Measurements from ENCODE around the gene SYDE2. TPM values are rescaled to one million over a fixed set of nuclear protein-coding genes. Genes with fewer than 3 reads are reported as not detected.
"Not testable (repeated sequence)": the region's sequence is repeated elsewhere in the genome, so short reads cannot be mapped to it uniquely, and the experiment has no call there.

Gene SYDE2, protein sequence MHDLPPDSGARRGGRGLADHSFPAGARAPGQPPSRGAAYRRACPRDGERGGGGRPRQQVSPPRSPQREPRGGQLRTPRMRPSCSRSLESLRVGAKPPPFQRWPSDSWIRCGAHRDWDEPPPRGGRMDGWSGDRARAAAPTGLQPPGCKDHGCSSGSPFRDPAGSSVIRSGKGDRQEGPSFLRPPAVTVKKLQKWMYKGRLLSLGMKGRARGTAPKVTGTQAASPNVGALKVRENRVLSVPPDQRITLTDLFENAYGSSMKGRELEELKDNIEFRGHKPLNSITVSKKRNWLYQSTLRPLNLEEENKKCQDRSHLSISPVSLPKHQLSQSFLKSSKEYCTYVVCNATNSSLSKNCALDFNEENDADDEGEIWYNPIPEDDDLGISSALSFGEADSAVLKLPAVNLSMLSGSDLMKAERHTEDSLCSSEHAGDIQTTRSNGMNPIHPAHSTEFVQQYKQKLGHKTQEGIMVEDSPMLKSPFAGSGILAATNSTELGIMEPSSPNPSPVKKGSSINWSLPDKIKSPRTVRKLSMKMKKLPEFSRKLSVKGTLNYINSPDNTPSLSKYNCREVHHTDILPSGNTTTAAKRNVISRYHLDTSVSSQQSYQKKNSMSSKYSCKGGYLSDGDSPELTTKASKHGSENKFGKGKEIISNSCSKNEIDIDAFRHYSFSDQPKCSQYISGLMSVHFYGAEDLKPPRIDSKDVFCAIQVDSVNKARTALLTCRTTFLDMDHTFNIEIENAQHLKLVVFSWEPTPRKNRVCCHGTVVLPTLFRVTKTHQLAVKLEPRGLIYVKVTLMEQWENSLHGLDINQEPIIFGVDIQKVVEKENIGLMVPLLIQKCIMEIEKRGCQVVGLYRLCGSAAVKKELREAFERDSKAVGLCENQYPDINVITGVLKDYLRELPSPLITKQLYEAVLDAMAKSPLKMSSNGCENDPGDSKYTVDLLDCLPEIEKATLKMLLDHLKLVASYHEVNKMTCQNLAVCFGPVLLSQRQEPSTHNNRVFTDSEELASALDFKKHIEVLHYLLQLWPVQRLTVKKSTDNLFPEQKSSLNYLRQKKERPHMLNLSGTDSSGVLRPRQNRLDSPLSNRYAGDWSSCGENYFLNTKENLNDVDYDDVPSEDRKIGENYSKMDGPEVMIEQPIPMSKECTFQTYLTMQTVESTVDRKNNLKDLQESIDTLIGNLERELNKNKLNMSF
- 7.4 TPM in 2 replicates for total RNA-seq
- 2.9 and 3.6 TPM in 2 replicates for polyA plus RNA-seq
- 1.3 and 1.8 TPM in 2 replicates for polyA plus RNA-seq (2012)
- polyA minus RNA-seq (ENCODE audit: low replicate concordance), result 2.6 and 4.5 TPM in 2 replicates

DNA sequence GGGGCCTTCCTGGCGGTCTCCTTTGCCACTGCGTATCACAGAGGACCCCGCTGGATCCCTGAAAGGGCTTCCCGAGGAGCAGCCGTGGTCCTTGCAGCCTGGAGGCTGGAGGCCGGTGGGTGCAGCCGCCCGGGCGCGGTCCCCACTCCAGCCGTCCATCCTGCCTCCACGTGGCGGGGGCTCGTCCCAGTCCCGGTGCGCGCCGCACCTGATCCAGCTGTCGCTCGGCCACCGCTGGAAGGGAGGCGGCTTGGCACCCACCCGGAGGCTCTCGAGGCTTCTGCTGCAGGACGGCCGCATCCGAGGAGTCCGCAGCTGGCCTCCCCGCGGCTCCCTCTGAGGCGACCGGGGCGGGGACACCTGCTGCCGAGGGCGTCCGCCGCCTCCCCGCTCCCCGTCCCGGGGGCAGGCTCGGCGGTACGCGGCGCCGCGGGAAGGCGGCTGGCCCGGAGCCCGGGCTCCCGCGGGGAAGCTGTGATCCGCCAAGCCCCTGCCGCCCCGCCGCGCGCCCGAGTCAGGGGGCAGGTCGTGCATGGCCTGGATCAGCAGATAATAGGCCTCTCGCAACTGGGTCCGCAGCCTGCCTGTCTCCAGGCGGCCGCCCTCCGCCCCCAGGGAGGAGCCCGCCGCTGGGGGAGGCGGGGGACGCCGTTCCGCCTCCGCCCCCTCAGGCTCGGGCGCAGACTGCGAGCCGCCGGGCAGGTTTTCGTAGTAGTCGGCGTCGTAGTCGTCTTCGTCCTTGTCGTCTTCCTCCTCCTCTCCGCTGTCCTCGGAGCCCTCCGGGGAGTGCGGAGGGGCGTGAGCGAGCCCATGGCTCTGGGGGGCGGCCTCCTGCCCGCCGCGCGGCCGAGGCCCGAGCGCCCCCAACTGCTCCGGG is at the start of gene SYDE2:
TSS of gene SYDE2 (minus strand) at position 554 of the 877 bp plus-strand sequence. CDS start at position 534, 20 bp downstream.
- no peaks in the 10 kb centered on the region for H3K36me3 ChIP-seq (ENCODE audit: control insufficient read depth, insufficient read depth, low read length)
- no peaks in the 10 kb centered on the region for H4K20me1 ChIP-seq (ENCODE audit: control insufficient read depth, extremely low read depth, insufficient read depth, low read length)
- peak within 1 kb of the TSS; percentile 93 for H2AFZ ChIP-seq (ENCODE audit: low read length)
- DNase-seq (ENCODE audit: low read depth in 2 of 2), result peak; percentile 56 to 71
- H3K4me2 ChIP-seq (ENCODE audit: extremely low read depth, insufficient read depth, low read length), result peak within 1 kb of the TSS; percentile 98
- H3K4me3 ChIP-seq (replicated peaks in 1 of 4; ENCODE audit: control extremely low read depth in 1 of 4, insufficient read depth in 1 of 4, low read depth in 3 of 4, low read length in 4 of 4), result peak within 1 kb of the TSS; percentile 67 to 92 (median 79)
- TF ChIP-seq, protein P1, sequence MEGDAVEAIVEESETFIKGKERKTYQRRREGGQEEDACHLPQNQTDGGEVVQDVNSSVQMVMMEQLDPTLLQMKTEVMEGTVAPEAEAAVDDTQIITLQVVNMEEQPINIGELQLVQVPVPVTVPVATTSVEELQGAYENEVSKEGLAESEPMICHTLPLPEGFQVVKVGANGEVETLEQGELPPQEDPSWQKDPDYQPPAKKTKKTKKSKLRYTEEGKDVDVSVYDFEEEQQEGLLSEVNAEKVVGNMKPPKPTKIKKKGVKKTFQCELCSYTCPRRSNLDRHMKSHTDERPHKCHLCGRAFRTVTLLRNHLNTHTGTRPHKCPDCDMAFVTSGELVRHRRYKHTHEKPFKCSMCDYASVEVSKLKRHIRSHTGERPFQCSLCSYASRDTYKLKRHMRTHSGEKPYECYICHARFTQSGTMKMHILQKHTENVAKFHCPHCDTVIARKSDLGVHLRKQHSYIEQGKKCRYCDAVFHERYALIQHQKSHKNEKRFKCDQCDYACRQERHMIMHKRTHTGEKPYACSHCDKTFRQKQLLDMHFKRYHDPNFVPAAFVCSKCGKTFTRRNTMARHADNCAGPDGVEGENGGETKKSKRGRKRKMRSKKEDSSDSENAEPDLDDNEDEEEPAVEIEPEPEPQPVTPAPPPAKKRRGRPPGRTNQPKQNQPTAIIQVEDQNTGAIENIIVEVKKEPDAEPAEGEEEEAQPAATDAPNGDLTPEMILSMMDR (conservative IDR thresholded peaks at IDR 0.05 in 1 of 2, IDR thresholded peaks at IDR 0.05 in 1 of 2; ENCODE audit: low read depth in 1 of 2, low read length in 2 of 2), result no peak
- TF ChIP-seq EZH2 (IDR thresholded peaks at IDR 0.05; ENCODE audit: low read length, missing control alignments), result no peak
- peak within 1 kb of the TSS; percentile 84 for H3K9ac ChIP-seq (ENCODE audit: insufficient read depth, low read length)
- peaks cover 6% of the 10 kb centered on the region for H3K79me2 ChIP-seq (ENCODE audit: control insufficient read depth, insufficient read depth, low read length)
- no peaks in the 10 kb centered on the region for H3K4me1 ChIP-seq (ENCODE audit: control insufficient read depth, extremely low read depth, insufficient read depth, low read length)
- no peaks in the 10 kb centered on the region for H3K9me3 ChIP-seq (ENCODE audit: control insufficient read depth, insufficient read depth, low read depth, low read length)
- no peaks in the 10 kb centered on the region for H3K27me3 ChIP-seq (ENCODE audit: control insufficient read depth, insufficient read depth, low read length)
- peak within 1 kb of the TSS; percentile 82 for H3K27ac ChIP-seq (ENCODE audit: insufficient read depth, low read length)

DNA sequence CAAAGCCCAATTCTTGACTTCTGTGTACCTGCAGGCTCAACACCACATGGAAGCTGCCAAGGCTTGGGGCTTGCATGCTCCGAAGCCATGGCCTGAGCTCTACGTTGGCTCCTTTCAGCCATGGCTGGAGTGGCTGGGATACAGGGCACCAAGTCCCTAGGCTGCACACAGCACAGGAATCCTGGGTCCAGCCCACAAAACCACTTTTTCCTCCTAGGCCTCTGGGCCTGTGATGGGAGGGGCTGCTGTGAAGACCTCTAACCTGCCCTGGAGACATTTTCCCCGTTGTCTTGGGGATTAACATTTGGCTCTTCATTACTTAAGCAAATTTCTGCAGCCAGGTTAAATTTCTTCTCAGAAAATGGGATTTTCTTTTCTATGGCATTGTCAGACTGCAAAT is 48.2 kb upstream of the SYDE2 start:
- not testable (repeated sequence) for H3K79me2 ChIP-seq (ENCODE audit: control insufficient read depth, insufficient read depth, low read length); H3K27me3 ChIP-seq (ENCODE audit: control insufficient read depth, insufficient read depth, low read length); H3K4me2 ChIP-seq (ENCODE audit: extremely low read depth, insufficient read depth, low read length); H3K4me3 ChIP-seq (replicated peaks in 1 of 4; ENCODE audit: control extremely low read depth in 1 of 4, insufficient read depth in 1 of 4, low read depth in 3 of 4, low read length in 4 of 4); H3K9ac ChIP-seq (ENCODE audit: insufficient read depth, low read length); H3K36me3 ChIP-seq (ENCODE audit: control insufficient read depth, insufficient read depth, low read length); H3K9me3 ChIP-seq (ENCODE audit: control insufficient read depth, insufficient read depth, low read depth, low read length); DNase-seq (ENCODE audit: low read depth in 2 of 2); H3K27ac ChIP-seq (ENCODE audit: insufficient read depth, low read length); H4K20me1 ChIP-seq (ENCODE audit: control insufficient read depth, extremely low read depth, insufficient read depth, low read length); H3K4me1 ChIP-seq (ENCODE audit: control insufficient read depth, extremely low read depth, insufficient read depth, low read length); H2AFZ ChIP-seq (ENCODE audit: low read length)

DNA sequence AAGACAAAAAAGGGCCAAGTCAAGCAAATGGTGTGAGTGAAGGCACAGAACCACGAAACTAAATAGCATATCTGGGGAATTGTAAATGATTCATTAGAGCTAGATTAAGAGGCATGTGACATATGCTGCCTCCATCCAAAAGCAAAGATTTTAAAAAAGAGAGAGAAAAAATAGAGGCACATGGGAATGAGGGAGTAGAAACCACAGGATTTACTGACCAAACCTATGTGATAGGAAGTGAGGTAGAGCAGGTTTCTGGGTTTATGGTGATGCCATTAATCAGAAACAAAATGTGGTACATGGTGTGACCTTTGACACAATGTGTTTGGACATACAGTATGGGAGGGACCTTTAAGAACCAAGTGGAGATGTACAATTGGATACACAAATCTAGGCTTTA is 45.1 kb upstream of the SYDE2 start:
- H2AFZ ChIP-seq (ENCODE audit: low read length), result no peak overlapping the region

More for the DNA sequence above, 45.1 kb upstream of the SYDE2 start:
- Histone ChIP-seq H3K4me2 (ENCODE audit: extremely low read depth, insufficient read depth, low read length) (no peak overlapping the region), H3K9ac (ENCODE audit: insufficient read depth, low read length) (no peak overlapping the region), H3K4me1 (ENCODE audit: control insufficient read depth, extremely low read depth, insufficient read depth, low read length) (no peaks in the 10 kb centered on the region), H3K27ac (ENCODE audit: insufficient read depth, low read length) (no peak overlapping the region), H3K79me2 (ENCODE audit: control insufficient read depth, insufficient read depth, low read length) (no peaks in the 10 kb centered on the region), H3K4me3 (replicated peaks in 1 of 4; ENCODE audit: control extremely low read depth in 1 of 4, insufficient read depth in 1 of 4, low read depth in 3 of 4, low read length in 4 of 4) (no peak overlapping the region), H3K9me3 (ENCODE audit: control insufficient read depth, insufficient read depth, low read depth, low read length) (no peaks in the 10 kb centered on the region), H3K27me3 (ENCODE audit: control insufficient read depth, insufficient read depth, low read length) (no peaks in the 10 kb centered on the region), H3K36me3 (ENCODE audit: control insufficient read depth, insufficient read depth, low read length) (no peaks in the 10 kb centered on the region), H4K20me1 (ENCODE audit: control insufficient read depth, extremely low read depth, insufficient read depth, low read length) (no peaks in the 10 kb centered on the region)
- TF ChIP-seq, protein P1 (conservative IDR thresholded peaks at IDR 0.05 in 1 of 2, IDR thresholded peaks at IDR 0.05 in 1 of 2; ENCODE audit: low read depth in 1 of 2, low read length in 2 of 2), result no peak
- TF ChIP-seq EZH2 (IDR thresholded peaks at IDR 0.05; ENCODE audit: low read length, missing control alignments), result no peak
- no peak for DNase-seq (ENCODE audit: low read depth in 2 of 2)

All from fibroblast of lung (primary cell).